Measurements from ENCODE around the gene PATE1. TPM values are rescaled to one million over a fixed set of nuclear protein-coding genes. Genes with fewer than 3 reads are reported as not detected.

PATE1 gene
- total RNA-seq, 4 donors from 2014 or later, result not detected

DNA sequence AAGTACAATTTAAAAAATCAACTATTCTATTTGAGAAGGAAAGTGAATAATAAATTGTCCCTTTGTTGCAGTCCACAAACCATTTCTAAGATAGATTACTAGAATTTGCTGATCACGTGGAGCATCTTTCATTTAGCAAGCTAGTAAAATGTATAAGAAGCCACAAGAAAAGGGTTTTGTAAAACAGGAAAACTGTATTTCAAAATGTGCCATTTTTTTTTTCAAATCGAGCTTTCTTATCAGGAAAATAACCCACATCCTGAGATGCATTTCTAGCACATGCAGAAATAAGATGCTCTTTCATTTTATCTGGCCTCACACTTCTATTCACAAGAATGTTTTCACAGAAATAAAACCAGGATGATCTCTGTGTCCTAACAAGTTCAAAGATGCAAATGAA lies 38.6 kb downstream of the PATE1 start:
- Histone ChIP-seq H3K4me1 (no peaks in the 10 kb centered on the region), H3K27ac (no peak overlapping the region), H3K36me3 (no peaks in the 10 kb centered on the region), H3K4me3 (no peak overlapping the region), H3K27me3 (no peaks in the 10 kb centered on the region), H3K9me3 (no peaks in the 10 kb centered on the region)
- intact Hi-C loops (cut with DNase I), result no loop called here
- 55 to 56% methylated on average over 2 of the region's 2 CpGs for WGBS, 2 donors
- DNase-seq, result no peak
- TF ChIP-seq, protein P1, sequence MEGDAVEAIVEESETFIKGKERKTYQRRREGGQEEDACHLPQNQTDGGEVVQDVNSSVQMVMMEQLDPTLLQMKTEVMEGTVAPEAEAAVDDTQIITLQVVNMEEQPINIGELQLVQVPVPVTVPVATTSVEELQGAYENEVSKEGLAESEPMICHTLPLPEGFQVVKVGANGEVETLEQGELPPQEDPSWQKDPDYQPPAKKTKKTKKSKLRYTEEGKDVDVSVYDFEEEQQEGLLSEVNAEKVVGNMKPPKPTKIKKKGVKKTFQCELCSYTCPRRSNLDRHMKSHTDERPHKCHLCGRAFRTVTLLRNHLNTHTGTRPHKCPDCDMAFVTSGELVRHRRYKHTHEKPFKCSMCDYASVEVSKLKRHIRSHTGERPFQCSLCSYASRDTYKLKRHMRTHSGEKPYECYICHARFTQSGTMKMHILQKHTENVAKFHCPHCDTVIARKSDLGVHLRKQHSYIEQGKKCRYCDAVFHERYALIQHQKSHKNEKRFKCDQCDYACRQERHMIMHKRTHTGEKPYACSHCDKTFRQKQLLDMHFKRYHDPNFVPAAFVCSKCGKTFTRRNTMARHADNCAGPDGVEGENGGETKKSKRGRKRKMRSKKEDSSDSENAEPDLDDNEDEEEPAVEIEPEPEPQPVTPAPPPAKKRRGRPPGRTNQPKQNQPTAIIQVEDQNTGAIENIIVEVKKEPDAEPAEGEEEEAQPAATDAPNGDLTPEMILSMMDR (IDR thresholded peaks at IDR 0.05), result no peak
- TF ChIP-seq POLR2A (IDR thresholded peaks at IDR 0.05), result no peak

DNA sequence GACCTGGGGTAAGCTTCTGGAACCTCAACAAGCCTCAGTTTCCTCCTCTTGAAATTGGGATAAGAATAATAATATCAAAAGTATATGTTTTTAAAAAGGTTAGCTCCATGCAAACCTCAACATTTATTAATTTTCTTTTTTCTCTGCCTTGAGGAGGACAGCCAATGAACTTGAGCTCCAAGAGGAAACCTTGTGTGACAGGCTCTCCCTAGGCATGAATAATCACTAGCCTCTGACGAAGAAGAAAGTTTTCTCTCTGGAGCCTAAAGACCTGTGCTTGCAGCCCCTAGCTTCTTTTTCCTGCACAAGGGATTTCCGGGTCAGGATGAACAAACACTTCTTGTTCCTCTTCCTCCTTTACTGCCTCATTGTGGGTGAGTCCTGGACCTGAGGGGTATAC lies 41.7 kb downstream of the PATE1 start, which contains the start of gene PATE3:
PATE3 (plus strand) TSS at position 301 of the 400 bp plus-strand sequence; CDS start at position 326, 25 bp downstream.
- no peak for DNase-seq
- Histone ChIP-seq H3K9me3 (no peaks in the 10 kb centered on the region), H3K27me3 (no peaks in the 10 kb centered on the region), H3K36me3 (no peaks in the 10 kb centered on the region), H3K4me1 (no peaks in the 10 kb centered on the region), H3K27ac (no peak within 1 kb of the TSS), H3K4me3 (no peak within 1 kb of the TSS)
- 35 to 60% methylated on average over 2 of the region's 2 CpGs for WGBS, 2 donors
- intact Hi-C loops (cut with DNase I), result no loop called here
- TF ChIP-seq, protein P1 (IDR thresholded peaks at IDR 0.05), result no peak
- no peak for TF ChIP-seq POLR2A (IDR thresholded peaks at IDR 0.05)

DNA sequence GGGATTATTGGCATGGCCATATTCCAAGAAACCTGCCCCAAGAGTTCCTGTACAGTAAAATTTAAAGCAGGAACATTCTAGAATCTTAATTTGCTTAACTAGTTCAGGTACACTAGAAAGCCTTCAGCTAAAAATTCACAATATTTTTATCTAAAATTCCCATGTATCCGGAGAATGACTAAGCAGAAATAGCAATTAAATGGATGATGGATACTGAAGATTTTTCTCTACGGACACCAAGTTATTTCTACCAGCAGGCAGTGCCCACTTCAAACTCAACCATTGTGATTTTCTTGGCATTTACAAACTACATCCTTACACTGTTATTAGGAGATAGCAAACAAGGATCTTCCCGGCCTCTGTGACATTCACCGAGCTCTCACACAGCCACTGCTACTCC lies 44.7 kb downstream of the PATE1 start:
- intact Hi-C loops (cut with DNase I), result no loop called here
- Histone ChIP-seq H3K27me3 (no peaks in the 10 kb centered on the region), H3K27ac (no peak overlapping the region), H3K36me3 (no peaks in the 10 kb centered on the region), H3K9me3 (no peaks in the 10 kb centered on the region), H3K4me1 (no peaks in the 10 kb centered on the region), H3K4me3 (no peak overlapping the region)
- TF ChIP-seq, protein P1 (IDR thresholded peaks at IDR 0.05), result no peak
- no peak for TF ChIP-seq POLR2A (IDR thresholded peaks at IDR 0.05)
- WGBS, 2 donors, result 96 to 98% methylated on average over 4 of the region's 4 CpGs
- DNase-seq, result no peak

GRCh38 chr11:125797641-125798040 lies 51.6 kb downstream of the PATE1 start:
- no peak for DNase-seq
- Histone ChIP-seq H3K27me3 (no peaks in the 10 kb centered on the region), H3K4me3 (no peak overlapping the region), H3K9me3 (peaks cover 0 to 6% (median 0%) of the 10 kb centered on the region in 3 donors), H3K27ac (no peak overlapping the region), H3K36me3 (no peaks in the 10 kb centered on the region), H3K4me1 (no peaks in the 10 kb centered on the region)
- WGBS, 2 donors, result 10 to 37% methylated on average over 2 to 4 of the region's 4 CpGs
- intact Hi-C loops (cut with DNase I), result no loop called here
- TF ChIP-seq, protein P1 (IDR thresholded peaks at IDR 0.05), result no peak
- TF ChIP-seq POLR2A (IDR thresholded peaks at IDR 0.05), result no peak

Other genes with a start within 250 kb of the PATE1 start
- gene EI24, start 176.8 kb upstream of the PATE1 start, total RNA-seq, result 100 to 1,000 TPM in 3 of 4 donors, 10 to 100 TPM in 1; 63.6 to 128 (median 107) TPM
- gene STT3A, start 153.4 kb upstream of the PATE1 start, total RNA-seq, result 10 to 100 TPM; 50.7 to 89.7 (median 67.2) TPM
- gene CHEK1, start 121.1 kb upstream of the PATE1 start, total RNA-seq, result 10 to 100 TPM in 1 of 4 donors, 1 to 10 TPM in 3; 4.0 to 21.7 (median 7.5) TPM
- not detected for gene ACRV1, start 65.4 kb upstream of the PATE1 start, total RNA-seq
- gene PATE2, start 32.5 kb downstream of the PATE1 start, total RNA-seq, result 1 to 10 TPM in 1 of 4 donors, not detected in 3; 3.1 TPM
- not detected for gene PATE3, start 41.8 kb downstream of the PATE1 start, total RNA-seq
- not detected for gene PATE4, start 87.0 kb downstream of the PATE1 start, total RNA-seq
- 1 to 10 TPM; 1.4 to 5.0 (median 4.0) TPM for gene HYLS1, start 141.4 kb downstream of the PATE1 start, total RNA-seq
- 10 to 100 TPM in 2 of 4 donors, 1 to 10 TPM in 2; 9.2 to 11.9 (median 10.7) TPM for gene PUS3, start 156.9 kb downstream of the PATE1 start, total RNA-seq
- under 1 TPM in 1 of 4 donors, not detected in 3; 0.38 TPM for gene DDX25, start 158.2 kb downstream of the PATE1 start, total RNA-seq
- under 1 TPM in 3 of 4 donors, not detected in 1; under 0.01 to 0.27 (median 0.09) TPM for gene VSIG10L2, start 199.8 kb downstream of the PATE1 start, total RNA-seq